Esophagus squamous epithelium (tissue), 5 donors: ENCODE data around the gene C1orf50. TPM values are rescaled to one million over a fixed set of nuclear protein-coding genes. Genes with fewer than 3 reads are reported as not detected.

Source experiments
- DNase-seq: peaks from one replicate; lab custom pipeline; 2025; lab: John Stamatoyannopoulos, UW
- H3K27ac ChIP-seq, 4 donors: fragments of 200-600 bp; sonication (generic); one replicate each; pipeline ENCODE4 v1.5.1; 2016 to 2019; ENCODE audit warnings: mild to moderate bottlenecking in 1 of 4
- H3K27me3 ChIP-seq, 4 donors: fragments of 200-600 bp; sonication (generic); 1 replicate in 3 of 4; 2 replicates in 1 of 4; pipeline versions ENCODE4 v1.5.1 to v1.6.0; 2017 to 2021; ENCODE audit warnings: antibody characterized with exemption in 1 of 4
- H3K36me3 ChIP-seq, 3 donors: fragments of 200-600 bp; sonication (generic); one replicate each; pipeline ENCODE4 v1.5.1; 2016 to 2019
- H3K4me1 ChIP-seq, 3 donors: fragments of 200-600 bp; sonication (generic); one replicate each; pipeline ENCODE4 v1.5.1; 2017 to 2019
- H3K4me3 ChIP-seq, 4 donors: fragments of 200-600 bp; sonication (generic); 1 replicate in 3 of 4; 2 replicates in 1 of 4; pipeline ENCODE4 v1.5.1; 2016 to 2019; ENCODE audit warnings: mild to moderate bottlenecking in 2 of 4, moderate library complexity in 1 of 4
- H3K9me3 ChIP-seq, 3 donors: fragments of 200-600 bp; sonication (generic); one replicate each; pipeline ENCODE4 v1.5.1; 2016 to 2019
- POLR2A ChIP-seq, 4 donors: fragments of 450-650 bp; IDR thresholded peaks; one replicate each; pipeline ENCODE4 v1.6.1; 2017; ENCODE audit warnings: antibody characterized with exemption in 4 of 4, mild to moderate bottlenecking in 4 of 4, moderate library complexity in 3 of 4
- WGBS, 2 donors: methylation state at CpG; one replicate each; pipeline ENCODE4 v1.1.5; 2018; 5-methylcytosine and 5-hydroxymethylcytosine counted together
- intact Hi-C: fragments of 100-400 bp; cut with DNase I; formaldehyde crosslinking; loops from one replicate; pipeline ENCODE4 v1.15.0; 2022
- total RNA-seq, 4 donors: library from RNA; depleted of rRNA; stranded (reverse); fragments of >200 nt; gene quantifications; one replicate each; pipeline ENCODE4 v1.1.0, GENCODE V29; 2016
- TF ChIP-seq, protein P1 (sequence below), 6 experiments: fragments of 450-650 bp in 4 of 6; fragments of 200-600 bp in 2 of 6; sonication (generic) in 2 of 6; IDR thresholded peaks; one replicate each; pipeline ENCODE4 v1.5.1; 2016 to 2019; ENCODE audit warnings: antibody characterized with exemption in 6 of 6, mild to moderate bottlenecking in 4 of 6, moderate library complexity in 4 of 6
- donor health status: DM: yes; HTN: yes; CAD: no.

Gene C1orf50
- total RNA-seq, 4 donors from 2014 or later, result 1.5 to 15.4 (median 3.8) TPM

GRCh38 chr1:42743317-42744147, 23.5 kb upstream of the C1orf50 start:
- Histone ChIP-seq H3K27ac (peak overlapping the region in 1 of 4 donors; percentile 55), H3K27me3 (no peaks in the 10 kb centered on the region), H3K9me3 (no peaks in the 10 kb centered on the region), H3K36me3 (peaks cover 0 to 28% (median 4%) of the 10 kb centered on the region in 3 donors), H3K4me3 (no peak overlapping the region), H3K4me1 (peaks cover 0 to 60% (median 12%) of the 10 kb centered on the region in 3 donors)
- intact Hi-C loops, result no loop called here
- WGBS, 2 donors, result 58 to 63% methylated on average over 20 to 21 of the region's 21 CpGs
- TF ChIP-seq, protein P1, sequence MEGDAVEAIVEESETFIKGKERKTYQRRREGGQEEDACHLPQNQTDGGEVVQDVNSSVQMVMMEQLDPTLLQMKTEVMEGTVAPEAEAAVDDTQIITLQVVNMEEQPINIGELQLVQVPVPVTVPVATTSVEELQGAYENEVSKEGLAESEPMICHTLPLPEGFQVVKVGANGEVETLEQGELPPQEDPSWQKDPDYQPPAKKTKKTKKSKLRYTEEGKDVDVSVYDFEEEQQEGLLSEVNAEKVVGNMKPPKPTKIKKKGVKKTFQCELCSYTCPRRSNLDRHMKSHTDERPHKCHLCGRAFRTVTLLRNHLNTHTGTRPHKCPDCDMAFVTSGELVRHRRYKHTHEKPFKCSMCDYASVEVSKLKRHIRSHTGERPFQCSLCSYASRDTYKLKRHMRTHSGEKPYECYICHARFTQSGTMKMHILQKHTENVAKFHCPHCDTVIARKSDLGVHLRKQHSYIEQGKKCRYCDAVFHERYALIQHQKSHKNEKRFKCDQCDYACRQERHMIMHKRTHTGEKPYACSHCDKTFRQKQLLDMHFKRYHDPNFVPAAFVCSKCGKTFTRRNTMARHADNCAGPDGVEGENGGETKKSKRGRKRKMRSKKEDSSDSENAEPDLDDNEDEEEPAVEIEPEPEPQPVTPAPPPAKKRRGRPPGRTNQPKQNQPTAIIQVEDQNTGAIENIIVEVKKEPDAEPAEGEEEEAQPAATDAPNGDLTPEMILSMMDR (IDR thresholded peaks at IDR 0.05), result no peak
- TF ChIP-seq POLR2A (IDR thresholded peaks at IDR 0.05), result no peak
- no peak for DNase-seq

GRCh38 chr1:42744148-42744413, 23.0 kb upstream of the C1orf50 start:
- Histone ChIP-seq H3K4me3 (no peak overlapping the region), H3K36me3 (peaks cover 0 to 33% (median 4%) of the 10 kb centered on the region in 3 donors), H3K9me3 (no peaks in the 10 kb centered on the region), H3K4me1 (peaks cover 0 to 60% (median 12%) of the 10 kb centered on the region in 3 donors), H3K27ac (no peak overlapping the region), H3K27me3 (no peaks in the 10 kb centered on the region)
- no peak for DNase-seq
- TF ChIP-seq POLR2A (IDR thresholded peaks at IDR 0.05), result no peak
- TF ChIP-seq, protein P1 (IDR thresholded peaks at IDR 0.05), result no peak
- 93 to 95% methylated on average over 9 of the region's 9 CpGs for WGBS, 2 donors
- intact Hi-C loops, result no loop called here

DNA sequence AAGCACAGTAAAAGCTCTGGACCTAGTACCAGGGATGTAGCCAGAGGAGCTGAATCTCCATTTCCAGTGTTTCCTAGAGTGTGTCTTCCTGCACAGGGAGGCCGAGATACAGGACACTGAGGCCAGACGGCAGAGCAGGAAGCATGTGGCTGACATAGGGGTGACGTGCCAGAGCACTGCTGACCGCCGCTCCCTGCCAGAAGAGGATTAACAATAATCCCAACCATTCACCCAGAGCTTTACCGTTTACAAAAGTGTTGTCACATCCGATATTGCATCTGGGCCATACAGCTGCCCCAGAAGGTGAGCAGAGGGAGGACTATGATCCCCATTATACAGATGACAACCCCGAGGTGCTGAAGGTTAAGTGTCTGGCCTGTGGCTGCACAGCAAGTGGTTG, 21.2 kb upstream of the C1orf50 start:
- no peak for DNase-seq
- Histone ChIP-seq H3K4me3 (no peak overlapping the region), H3K36me3 (peaks cover 0 to 51% (median 8%) of the 10 kb centered on the region in 3 donors), H3K27me3 (no peaks in the 10 kb centered on the region), H3K9me3 (no peaks in the 10 kb centered on the region), H3K27ac (peak overlapping the region in 1 of 4 donors; percentile 44), H3K4me1 (peaks cover 0 to 48% (median 6%) of the 10 kb centered on the region in 3 donors)
- intact Hi-C loops, result loop anchor here (5.0 kb wide), 1 partner anchor 164 kb away; no protein-coding TSS in a partner anchor
- 31 to 63% methylated on average over 8 of the region's 8 CpGs for WGBS, 2 donors
- TF ChIP-seq POLR2A (IDR thresholded peaks at IDR 0.05), result no peak
- TF ChIP-seq, protein P1 (IDR thresholded peaks at IDR 0.05), result no peak

DNA sequence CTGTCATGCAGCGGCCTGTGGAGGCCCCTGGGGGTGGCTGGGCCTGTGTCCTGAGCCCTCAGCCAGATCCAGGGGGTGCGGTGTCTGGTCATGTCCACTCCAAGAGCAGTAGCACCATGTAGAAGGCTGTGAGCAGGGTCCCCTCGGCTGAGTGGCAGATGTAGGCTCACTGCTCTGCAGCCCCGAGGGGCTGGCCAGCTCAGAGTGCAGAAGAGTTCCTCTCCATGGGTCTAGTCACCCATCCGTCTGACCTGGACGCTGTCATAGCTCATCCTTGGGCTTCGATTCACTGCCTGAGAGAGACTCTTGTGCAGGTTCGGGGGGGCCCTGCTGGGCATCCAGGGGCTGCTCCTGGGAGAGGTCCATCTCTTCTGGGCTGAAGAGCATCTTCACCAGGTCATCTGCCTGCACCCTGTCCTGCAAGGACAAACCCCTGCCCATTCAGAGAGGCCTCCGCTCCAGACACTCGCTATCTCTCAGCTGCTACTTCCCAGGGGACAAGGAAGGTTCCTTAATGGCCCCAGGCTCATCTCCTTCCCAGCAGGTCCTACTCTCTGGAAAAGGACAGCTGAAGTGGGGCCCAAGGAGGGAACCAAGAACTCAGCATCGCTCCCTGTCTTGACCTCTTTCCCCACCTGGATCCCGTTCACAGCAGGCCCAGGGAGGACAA, 20.5 kb upstream of the C1orf50 start:
- intact Hi-C loops, result loop anchor here (5.0 kb wide), 1 partner anchor 164 kb away; no protein-coding TSS in a partner anchor
- TF ChIP-seq, protein P1 (IDR thresholded peaks at IDR 0.05), result no peak
- TF ChIP-seq POLR2A (IDR thresholded peaks at IDR 0.05), result no peak
- Histone ChIP-seq H3K4me1 (peaks cover 0 to 41% (median 6%) of the 10 kb centered on the region in 3 donors), H3K4me3 (no peak overlapping the region), H3K27me3 (no peaks in the 10 kb centered on the region), H3K36me3 (peaks cover 0 to 52% (median 8%) of the 10 kb centered on the region in 3 donors), H3K9me3 (no peaks in the 10 kb centered on the region), H3K27ac (no peak overlapping the region)
- no peak for DNase-seq
- 80 to 82% methylated on average over 3 to 4 of the region's 12 CpGs for WGBS, 2 donors

GRCh38 chr1:42747125-42747524, 19.9 kb upstream of the C1orf50 start:
- no peak for DNase-seq
- Histone ChIP-seq H3K36me3 (peaks cover 0 to 58% (median 14%) of the 10 kb centered on the region in 3 donors), H3K9me3 (no peaks in the 10 kb centered on the region), H3K27ac (no peak overlapping the region), H3K27me3 (no peaks in the 10 kb centered on the region), H3K4me1 (peaks cover 0 to 35% (median 6%) of the 10 kb centered on the region in 3 donors), H3K4me3 (no peak overlapping the region)
- TF ChIP-seq POLR2A (IDR thresholded peaks at IDR 0.05), result no peak
- TF ChIP-seq, protein P1 (IDR thresholded peaks at IDR 0.05), result peak; percentile 48 to 66 (median 56)
- intact Hi-C loops, result loop anchor here (5.0 kb wide), 1 partner anchor 165 kb away; no protein-coding TSS in a partner anchor
- WGBS, 2 donors, result 54 to 60% methylated on average over 3 to 6 of the region's 14 CpGs
